GM18867 (cell line): Measurements from ENCODE around the gene SRP9.
"Not testable (repeated sequence)": the region's sequence is repeated elsewhere in the genome, so short reads cannot be mapped to it uniquely, and the experiment has no call there.

ENCODE experiments used
- ATAC-seq: cut with Tn5 transposase; IDR thresholded peaks from one replicate; pipeline ENCODE4 v1.9.1; 2021; ENCODE audit warnings: mild to moderate bottlenecking, moderate library complexity; ENCODE audit not compliant: unreplicated experiment

The SRP9 gene

DNA sequence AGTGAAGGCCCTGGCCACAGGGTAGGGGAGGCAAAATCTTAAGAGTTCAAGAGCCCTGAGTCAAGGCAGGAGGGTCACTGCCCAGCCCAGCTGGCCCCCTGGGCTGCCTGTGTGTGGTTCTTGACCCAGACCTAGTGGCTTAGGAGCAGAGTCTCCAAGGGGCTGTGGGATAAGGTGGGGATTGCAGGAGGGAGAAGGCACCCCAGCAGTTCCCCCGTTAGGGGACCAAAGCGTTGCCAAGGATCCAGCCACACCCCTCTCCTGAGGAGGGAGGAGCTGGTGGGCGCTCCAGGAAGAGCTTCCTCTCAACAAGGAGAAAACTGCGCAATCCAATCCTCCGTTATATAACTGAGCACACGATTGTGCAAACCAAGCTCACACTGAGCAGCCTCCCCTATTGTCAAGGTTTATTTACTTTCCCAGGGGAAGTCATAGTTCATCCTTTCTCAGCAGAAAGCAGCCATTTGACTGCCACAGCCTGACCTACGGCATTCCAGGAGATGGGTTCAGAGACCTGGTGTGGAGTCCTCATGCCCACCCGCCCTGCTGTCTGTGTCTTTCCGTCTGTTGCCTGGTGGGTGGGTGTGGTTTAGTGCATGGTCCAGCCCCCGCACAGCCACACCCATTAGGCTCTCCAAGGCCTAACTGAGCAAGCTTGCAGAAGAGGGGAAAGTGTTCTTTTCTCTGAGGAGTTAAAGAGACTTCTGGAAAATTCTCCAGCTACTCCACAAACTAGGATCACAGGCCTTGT, 35.8 kb downstream of the SRP9 start:
- ATAC-seq = no peak

DNA sequence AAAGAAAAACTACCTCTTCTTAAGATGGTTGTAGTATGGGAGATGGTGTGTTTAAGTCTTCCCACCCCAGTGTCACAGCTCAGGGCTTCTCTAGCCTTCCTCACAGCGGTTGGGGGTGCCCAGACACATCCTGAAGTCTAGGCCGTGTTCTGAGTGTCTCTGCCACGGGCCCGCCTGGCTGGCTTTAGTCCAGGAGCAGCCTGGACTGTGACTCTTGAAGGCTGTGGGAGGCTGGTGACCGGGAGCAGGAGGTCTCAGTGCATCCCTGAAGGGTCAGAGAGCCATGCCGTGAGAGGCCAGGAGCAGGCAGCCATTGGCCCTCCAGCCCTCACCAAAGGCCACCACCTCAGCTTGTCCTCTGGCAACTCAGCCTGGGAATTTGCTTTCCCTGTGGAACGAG, 36.8 kb downstream of the SRP9 start:
- ATAC-seq = no peak

DNA sequence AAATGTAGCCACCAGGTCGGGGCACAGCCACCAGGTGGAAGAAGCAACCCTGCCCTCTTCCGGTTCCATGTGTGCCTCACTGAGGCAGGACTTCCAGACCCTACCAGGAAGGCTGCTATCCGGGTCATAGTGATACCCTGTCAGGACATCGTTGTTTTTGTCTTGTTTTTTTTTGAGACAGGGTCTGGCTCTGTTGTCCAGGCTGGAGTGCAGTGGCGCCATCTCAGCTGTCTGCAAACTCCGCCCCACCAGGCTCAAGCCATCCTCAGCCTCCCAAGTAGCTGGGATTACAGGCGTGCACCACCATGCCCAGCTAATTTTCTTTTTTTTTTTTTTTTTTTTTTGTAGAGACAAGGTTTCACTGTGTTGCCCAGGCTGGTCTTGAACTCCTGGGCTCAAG, 37.5 kb downstream of the SRP9 start:
- ATAC-seq = not testable (repeated sequence)

DNA sequence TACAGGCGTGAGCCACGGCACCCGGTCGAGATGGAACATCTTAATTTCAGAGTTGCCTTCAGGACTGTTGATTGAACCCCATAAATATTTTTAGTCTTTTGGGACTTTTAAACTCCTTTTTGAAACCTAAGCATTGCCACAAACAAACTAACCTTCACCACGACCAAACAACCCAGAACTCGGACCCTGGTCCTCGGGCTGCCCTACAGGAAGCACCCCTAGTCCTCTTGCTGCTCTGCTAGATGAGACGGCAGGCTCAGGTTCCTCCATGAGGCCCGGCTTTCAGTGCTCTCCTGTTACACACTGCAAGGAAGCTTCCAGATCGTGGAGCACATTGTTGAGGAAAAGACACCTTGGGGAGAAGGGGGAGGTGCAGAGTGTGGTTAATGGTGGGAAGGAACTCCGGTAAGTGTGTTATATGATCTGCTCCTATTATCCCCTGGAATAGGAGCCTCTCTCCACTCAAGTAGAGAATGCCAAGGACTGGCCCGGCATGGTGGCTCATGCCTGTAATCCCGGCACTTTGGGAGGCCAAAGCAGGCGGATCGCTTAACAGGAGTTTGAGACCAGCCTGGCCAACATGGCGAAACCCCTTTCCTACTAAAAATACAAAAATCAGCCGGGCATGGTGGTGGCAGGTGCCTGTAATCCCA, 38.0 kb downstream of the SRP9 start:
- ATAC-seq = no peak

- ATAC-seq = no peak
Measured at GRCh38 chr1:225816643-225817538, 39.3 kb downstream of the SRP9 start.

- no peak for ATAC-seq
Measured at GRCh38 chr1:225817611-225818061, 40.0 kb downstream of the SRP9 start.

GRCh38 chr1:225818229-225818628, 40.6 kb downstream of the SRP9 start:
- ATAC-seq = no peak

DNA sequence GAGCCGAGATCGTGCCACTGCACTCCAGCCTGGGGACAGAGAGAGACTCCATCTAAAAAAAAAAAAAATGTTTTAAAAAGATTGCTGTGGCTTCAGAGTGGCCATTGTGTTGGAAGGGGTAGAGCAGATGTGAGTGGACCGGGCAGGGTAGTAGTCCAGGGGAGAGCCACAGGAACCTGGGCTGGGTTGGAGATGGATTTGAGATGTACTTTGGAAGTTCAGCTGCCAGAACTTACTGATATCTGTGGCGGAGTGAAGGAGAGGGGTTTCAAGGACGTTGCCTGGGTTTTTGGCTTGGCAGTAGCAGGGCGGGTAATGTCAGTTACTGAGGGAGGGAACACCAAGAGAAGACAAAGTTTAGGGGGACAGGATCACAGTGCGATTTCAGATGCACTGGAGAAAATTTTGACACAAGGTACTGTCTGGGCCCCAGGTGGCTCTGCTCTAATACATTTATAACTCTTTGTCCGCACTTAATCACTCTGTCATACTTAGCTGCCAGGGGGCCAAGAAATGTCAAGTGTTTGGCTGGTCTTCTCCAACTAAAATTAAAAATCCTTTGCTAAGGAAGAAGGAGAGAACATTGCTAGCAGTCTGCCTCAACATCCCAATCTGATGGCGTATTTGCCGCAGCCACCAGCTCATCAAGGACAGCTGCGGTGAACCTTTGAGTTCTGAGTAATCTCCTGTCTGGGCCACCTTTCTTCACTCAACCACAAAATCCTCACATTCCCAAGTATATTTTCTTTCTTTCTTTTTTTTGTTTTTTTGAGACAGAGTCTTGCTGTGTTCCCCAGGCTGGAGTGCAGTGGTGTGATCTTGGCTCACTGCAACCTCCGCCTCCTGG, 41.9 kb downstream of the SRP9 start:
- no peak for ATAC-seq

GRCh38 chr1:225820522-225821120, 43.0 kb downstream of the SRP9 start:
- no peak for ATAC-seq

GRCh38 chr1:225822655-225823403, 45.2 kb downstream of the SRP9 start:
- no peak for ATAC-seq

DNA sequence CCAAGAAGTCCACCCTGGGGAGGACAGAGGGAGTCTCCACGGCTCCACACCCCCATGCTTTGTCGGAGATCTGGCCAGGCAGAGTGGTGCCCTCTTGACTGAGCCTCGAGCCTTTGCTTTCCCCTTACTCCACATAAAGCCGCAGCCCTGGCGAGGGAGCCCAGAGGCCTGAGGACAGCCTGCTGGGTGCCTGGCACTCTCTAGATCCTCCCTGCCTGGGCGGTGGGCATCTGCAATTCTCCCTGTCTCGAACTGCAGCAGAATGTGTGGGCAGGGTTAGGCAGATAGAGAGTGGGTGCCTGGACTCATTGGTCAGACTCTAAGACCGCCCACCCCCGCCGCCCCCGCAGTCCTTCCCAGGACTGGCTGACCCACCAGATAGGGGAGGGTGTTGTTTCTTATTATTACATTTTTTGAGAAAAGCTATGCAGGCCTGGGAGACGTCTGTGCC, 46.2 kb downstream of the SRP9 start:
- ATAC-seq = no peak

- ATAC-seq = no peak
Measured at GRCh38 chr1:225824533-225824941, 46.9 kb downstream of the SRP9 start.

DNA sequence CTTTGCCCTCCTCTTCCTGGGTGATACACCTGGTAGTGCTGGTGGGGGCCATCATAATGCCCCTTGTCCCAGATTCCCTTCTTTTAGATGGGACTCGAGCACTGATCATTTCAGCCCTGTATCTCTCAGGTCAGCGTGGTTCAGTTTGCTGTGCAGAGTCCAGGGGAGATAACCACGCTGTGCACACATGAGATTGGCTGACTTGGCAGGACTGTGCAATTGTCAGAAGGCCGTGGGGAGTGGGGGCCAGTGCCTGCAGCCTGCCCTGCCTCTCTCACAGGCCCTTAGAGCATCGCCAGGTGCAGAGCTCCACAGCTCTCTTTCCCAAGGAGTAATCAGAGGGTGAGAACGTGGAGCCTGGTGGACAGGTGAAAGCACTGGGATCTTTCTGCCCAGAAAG, 47.5 kb downstream of the SRP9 start:
- no peak for ATAC-seq

DNA sequence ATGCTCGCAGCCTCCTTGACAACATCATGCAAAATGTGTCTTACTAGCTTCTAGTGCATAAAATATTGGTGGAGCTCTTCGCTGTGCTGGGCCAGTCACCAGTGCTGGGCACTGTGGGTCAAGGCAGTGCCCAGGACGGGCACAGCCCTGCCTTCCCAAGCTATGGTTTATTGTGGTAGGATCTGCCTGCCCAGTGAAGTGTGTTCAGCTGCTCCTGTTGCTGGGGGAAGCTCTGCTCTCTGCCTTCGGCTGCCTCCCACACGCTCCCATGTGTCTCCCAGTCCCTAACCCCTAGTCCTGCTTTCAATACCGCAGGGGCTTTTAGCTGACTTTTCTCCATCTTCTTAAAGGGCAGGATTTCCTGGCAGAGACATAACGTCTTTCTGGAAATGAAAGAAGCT, 48.0 kb downstream of the SRP9 start:
- no peak for ATAC-seq

GRCh38 chr1:225827076-225827475, 49.5 kb downstream of the SRP9 start:
- no peak for ATAC-seq

GRCh38 chr1:225828706-225829345, 51.2 kb downstream of the SRP9 start:
- ATAC-seq = no peak

DNA sequence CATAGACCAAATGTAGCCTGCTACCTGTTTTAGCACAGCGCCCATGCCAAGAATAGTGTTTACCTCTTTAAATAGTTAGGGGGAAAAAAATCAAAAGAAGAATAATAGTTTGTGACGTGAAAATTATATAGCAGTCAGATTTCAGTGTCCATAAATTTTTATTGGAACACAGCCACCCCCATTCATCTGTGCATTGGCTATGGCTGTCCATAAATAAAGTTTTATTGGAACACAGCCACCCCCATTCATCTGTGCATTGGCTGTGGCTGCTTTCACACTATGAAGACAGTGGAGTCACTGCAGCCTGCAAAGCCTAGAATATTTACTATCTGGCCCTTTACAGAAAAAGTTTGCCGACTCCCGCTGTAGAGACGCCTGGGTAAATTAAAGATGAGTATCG, 53.2 kb downstream of the SRP9 start:
- no peak for ATAC-seq

- no peak for ATAC-seq
Measured at GRCh38 chr1:225834417-225835329, 57.0 kb downstream of the SRP9 start.
